K562 (cell line): ENCODE measurements around the gene POLR2J. TPM values are rescaled to one million over a fixed set of nuclear protein-coding genes. Genes with fewer than 3 reads are reported as not detected.
A peak's percentile ranks its signal among the peaks of the same experiment; 100 is the strongest.

Source experiments
- ATAC-seq: fragments of 200-7000 bp; cut with Tn5 transposase; 3 replicates; pipeline ENCODE4 v1.9.1; 2020; ENCODE audit warnings: moderate library complexity
- BruUV-seq: library from RNA; stranded (reverse); fragments of 400-500 nt; replicated peaks from 2 replicates; lab custom pipeline; 2021; lab: Mats Ljungman, UMichigan
- CTCF ChIA-PET: fragments of 300-600 bp; formaldehyde crosslinking; extraction: SDS; loops from one replicate; lab custom pipeline; 2021; ENCODE audit warnings: low intra/inter-chr PET ratio; lab: Yijun Ruan, JAX
- POLR2A ChIA-PET: fragments of 300-600, 350-650 bp; sonication (Branson Sonifier 250); formaldehyde crosslinking; extraction: SDS; loops from one replicate; lab custom pipeline; 2021; ENCODE audit warnings: antibody characterized with exemption, inconsistent platforms; lab: Yijun Ruan, JAX
- DNase-seq, 4 experiments: peaks; one replicate each; pipeline versions ENCODE4 v3.0.0 to v3.0.0-alpha.2; 2011 to 2018; ENCODE audit warnings: low spot score in 3 of 4, mixed read lengths in 3 of 4; ENCODE audit errors: extremely low read depth in 1 of 4
- FAIRE-seq: peaks from 2 replicates; lab custom pipeline; 2011; peaks lifted over from hg19 to GRCh38; lab: Jason Lieb, UNC
- H2AFZ ChIP-seq: 2 replicates; pipeline ENCODE4 v1.6.0; 2011; ENCODE audit warnings: low read depth, low read length, control low read depth, inconsistent platforms
- H3K27ac ChIP-seq: fragments of 200-600 bp; 3 replicates; pipeline ENCODE4 v1.8.0; 2011; ENCODE audit warnings: low read depth, mild to moderate bottlenecking, control low read depth, inconsistent platforms, low read length, moderate library complexity, mixed read lengths; ENCODE audit errors: extremely low read depth
- H3K27me3 ChIP-seq, 2 experiments: fragments of 300-600 bp in 1 of 2; 2 replicates in 1 of 2; 3 replicates in 1 of 2; pipeline versions ENCODE4 v1.6.0 to v1.8.0; 2011; ENCODE audit warnings: inconsistent platforms in 2 of 2, low read length in 2 of 2, mild to moderate bottlenecking in 1 of 2, mixed read lengths in 1 of 2, moderate library complexity in 1 of 2; ENCODE audit not compliant: control insufficient read depth in 2 of 2, insufficient read depth in 2 of 2
- H3K36me3 ChIP-seq: fragments of 300-600 bp; 3 replicates; pipeline ENCODE4 v1.8.0; 2011; ENCODE audit warnings: mild to moderate bottlenecking, low read length, inconsistent platforms; ENCODE audit not compliant: control insufficient read depth, insufficient read depth
- H3K4me1 ChIP-seq, 2 experiments: fragments of 200-600 bp in 1 of 2; replicated peaks in 1 of 2; 2 replicates in 1 of 2; 3 replicates in 1 of 2; pipeline versions ENCODE4 v1.5.1 to v1.8.0; 2011; ENCODE audit warnings: inconsistent platforms in 2 of 2, low read length in 2 of 2, mild to moderate bottlenecking in 1 of 2, mixed read lengths in 1 of 2, moderate library complexity in 1 of 2; ENCODE audit not compliant: control insufficient read depth in 2 of 2, insufficient read depth in 2 of 2
- H3K4me2 ChIP-seq: 2 replicates; pipeline ENCODE4 v1.6.1; 2011; ENCODE audit warnings: low read length, control low read depth, inconsistent platforms, mixed read lengths; ENCODE audit not compliant: insufficient read depth
- H3K4me3 ChIP-seq: fragments of 200-600 bp; sonication (generic), shearing (Covaris generic); 2 replicates; pipeline ENCODE4 v1.5.1; 2016; ENCODE audit warnings: control low read depth, inconsistent platforms
- H3K79me2 ChIP-seq: fragments of 200-600 bp; 3 replicates; pipeline ENCODE4 v1.8.0; 2011; ENCODE audit warnings: low read length, inconsistent platforms; ENCODE audit not compliant: control insufficient read depth, insufficient read depth
- H3K9ac ChIP-seq, 2 experiments: 2 replicates each; pipeline versions ENCODE4 v1.6.0 to v1.6.1; 2011; ENCODE audit warnings: low read depth in 2 of 2, low read length in 2 of 2, control low read depth in 1 of 2, inconsistent platforms in 1 of 2, mild to moderate bottlenecking in 1 of 2, mixed read lengths in 1 of 2; ENCODE audit not compliant: insufficient read depth in 1 of 2
- H3K9me1 ChIP-seq: one replicate; pipeline ENCODE4 v1.6.0; 2011; ENCODE audit warnings: inconsistent platforms, mild to moderate bottlenecking, low read length, moderate library complexity; ENCODE audit not compliant: control insufficient read depth, insufficient read depth
- H3K9me3 ChIP-seq: replicated peaks from 2 replicates; pipeline ENCODE4 v1.5.1; 2011; ENCODE audit warnings: low read depth, low read length, inconsistent platforms; ENCODE audit not compliant: control insufficient read depth, insufficient read depth
- H4K20me1 ChIP-seq: replicated peaks from 2 replicates; pipeline ENCODE4 v1.6.1; 2011; ENCODE audit warnings: low read length, inconsistent platforms, mixed read lengths; ENCODE audit not compliant: control insufficient read depth, insufficient read depth
- ARID3A ChIP-seq: IDR thresholded peaks from 2 replicates; pipeline ENCODE4 v1.6.1; 2012; ENCODE audit warnings: low read depth, low read length, improper control_type of control experiment, borderline replicate concordance
- E4F1 ChIP-seq: fragments of 250-450 bp; sonication (Bioruptor Pico); IDR thresholded peaks from 2 replicates; pipeline ENCODE4 v1.5.0; 2021; ENCODE audit warnings: mild to moderate bottlenecking, borderline replicate concordance
- ETS2 ChIP-seq: IDR thresholded peaks from 2 replicates; pipeline ENCODE4 v1.6.1; 2016; ENCODE audit warnings: borderline replicate concordance, missing genetic modification characterization, mild to moderate bottlenecking, moderate library complexity, missing compliant biosample characterization; ENCODE audit not compliant: poor library complexity, severe bottlenecking
- MAFG ChIP-seq: fragments of 450-650 bp; conservative IDR thresholded peaks from 2 replicates; pipeline ENCODE4 v1.6.1; 2016; ENCODE audit warnings: missing genetic modification characterization, missing compliant biosample characterization
- NRF1 ChIP-seq, 2 experiments: fragments of 450-650 bp; IDR thresholded peaks in 1 of 2; conservative IDR thresholded peaks in 1 of 2; 2 replicates each; pipeline ENCODE4 v1.6.1; 2014; ENCODE audit warnings: mild to moderate bottlenecking in 2 of 2
- TAF9B ChIP-seq: fragments of 450-650 bp; IDR thresholded peaks from 2 replicates; pipeline ENCODE4 v1.6.1; 2018; ENCODE audit warnings: mild to moderate bottlenecking; ENCODE audit not compliant: partially characterized antibody
- XRCC4 ChIP-seq: IDR thresholded peaks from one replicate; pipeline ENCODE4 v1.6.1; 2011; ENCODE audit not compliant: insufficient read depth, insufficient read length; ENCODE audit errors: extremely low read depth
- ZBED1 ChIP-seq: IDR thresholded peaks from 2 replicates; pipeline ENCODE4 v1.6.1; 2014
- ZBTB8A ChIP-seq: fragments of 450-650 bp; IDR thresholded peaks from 2 replicates; pipeline ENCODE4 v1.6.1; 2018; ENCODE audit warnings: mild to moderate bottlenecking, moderate library complexity; ENCODE audit not compliant: partially characterized antibody
- ZFP30 ChIP-seq: fragments of 250-450 bp; sonication (Bioruptor Pico); IDR thresholded peaks from 2 replicates; pipeline ENCODE4 v1.8.0; 2022; ENCODE audit warnings: moderate library complexity, mild to moderate bottlenecking, inconsistent platforms, borderline replicate concordance
- ZNF143 ChIP-seq: sonication (generic); formaldehyde crosslinking; IDR thresholded peaks from 2 replicates; pipeline ENCODE4 v1.9.0; 2022; ENCODE audit warnings: mild to moderate bottlenecking, missing genetic modification reagents
- ZNF277 ChIP-seq: fragments of 250-450 bp; sonication (Bioruptor Pico); IDR thresholded peaks from 2 replicates; pipeline ENCODE4 v1.8.0; 2022; ENCODE audit warnings: inconsistent platforms, mild to moderate bottlenecking, moderate library complexity, borderline replicate concordance
- ZNF280A ChIP-seq: fragments of 450-650 bp; IDR thresholded peaks from 2 replicates; pipeline ENCODE4 v1.6.1; 2018; ENCODE audit warnings: mild to moderate bottlenecking, low read depth; ENCODE audit not compliant: partially characterized antibody
- ZNF655 ChIP-seq: fragments of 250-450 bp; sonication (Bioruptor Pico); IDR thresholded peaks from 2 replicates; pipeline ENCODE4 v1.5.0; 2021
- WGBS: fragments of 100-300 bp; shearing (Covaris generic); methylation state at CpG from one replicate; pipeline ENCODE4 v1.1.6; 2016; ENCODE audit warnings: low coverage, mixed read lengths; ENCODE audit not compliant: insufficient coverage; ENCODE audit errors: missing lambda C conversion rate; 5-methylcytosine and 5-hydroxymethylcytosine counted together
- in situ Hi-C: fragments of 300-500 bp; cut with MboI; formaldehyde crosslinking; loops from 4 replicates; pipeline ENCODE4 v1.15.0; 2018; ENCODE audit warnings: inconsistent platforms, mixed read lengths
- intact Hi-C: fragments of 100-400 bp; cut with micrococcal nuclease; formaldehyde crosslinking; loops from 2 replicates; pipeline ENCODE4 v1.14.2; 2022
- polyA plus RNA-seq, 8 experiments: library from polyadenylated mRNA; depleted of rRNA in 4 of 8; stranded (reverse) in 5 of 8; unstranded in 3 of 8; fragments of >200 nt; fragmentation: Nextera tagmentation in 2 of 8; fragmentation: Illumina TruSeq in 1 of 8; extraction: Ambion mirVana in 2 of 8; extraction: Trizol in 1 of 8; gene quantifications; 2 replicates each; pipeline versions ENCODE4 v1.2.1 to v1.2.3, GENCODE V29; 2011 to 2014; ENCODE audit warnings: inconsistent platforms in 1 of 8, missing spikeins in 1 of 8
- total RNA-seq, 7 experiments: library from RNA; depleted of rRNA in 6 of 7; stranded (reverse); fragments of >200 nt in 6 of 7; fragmentation: Illumina TruSeq in 2 of 7; extraction: Trizol in 2 of 7; gene quantifications; 2 replicates each; pipeline versions ENCODE4 v1.2.1 to v1.2.3, GENCODE V29; 2011 to 2021; ENCODE audit warnings: low replicate concordance in 1 of 7

POLR2J gene
- total and polyA plus RNA-seq, 9 of the 15 experiments (the other 6 are each of a cell fraction or from before 2014, with no cell fraction given): 32.3 to 220 (median 113) TPM

- Histone ChIP-seq H3K9me3 (no peaks in the 10 kb centered on the region), H3K36me3 (peaks cover 15% of the 10 kb centered on the region; the same call in 1 of the 3 replicates), H3K27me3 (no peaks in the 10 kb centered on the region; a peak in 1 of 5 replicates), H3K79me2 (peaks cover 9% of the 10 kb centered on the region), H2AFZ (no peak overlapping the region), H3K4me2 (no peak overlapping the region), H4K20me1 (no peaks in the 10 kb centered on the region), H3K4me1 (peaks cover 31 to 53% of the 10 kb centered on the region in 2 experiments), H3K9me1 (no peaks in the 10 kb centered on the region), H3K4me3 (no peak overlapping the region), H3K27ac (no peak overlapping the region), H3K9ac (peak overlapping the region in 1 of 2 experiments; percentile 68; a peak in 1 of 4 replicates)
- ATAC-seq: no peak
- BruUV-seq: TSS peak; percentile 48
- no peak for FAIRE-seq
- in situ Hi-C loops: no loop called here
- intact Hi-C loops: no loop called here
- DNase-seq: no peak
- ChIA-PET CTCF (no interaction called here), POLR2A (no interaction called here)
- 77% methylated on average over 10 of the region's 10 CpGs for WGBS
- TF ChIP-seq ZBED1: no peak
- no peak for TF ChIP-seq XRCC4
- no peak for TF ChIP-seq ARID3A
- no peak for TF ChIP-seq ZNF655
- TF ChIP-seq NRF1 (conservative IDR thresholded peaks at IDR 0.05 in 1 of 2, IDR thresholded peaks at IDR 0.05 in 1 of 2): no peak
- no peak for TF ChIP-seq ETS2
- TF ChIP-seq TAF9B: no peak
- TF ChIP-seq ZFP30: no peak
- no peak for TF ChIP-seq ZNF143
- TF ChIP-seq ZNF280A: no peak
- no peak for TF ChIP-seq ZBTB8A
- TF ChIP-seq MAFG (tag): no peak
- TF ChIP-seq ZNF277 (CRISPR knock-in tag): no peak
- TF ChIP-seq E4F1 (CRISPR knock-in tag): no peak
These were observed 42.6 kb downstream of the POLR2J start for GRCh38 chr7:102436118-102436517.
